NCI-H2029 (cell line): ENCODE data around the gene WBP4.
"Not testable (repeated sequence)": the region's sequence is repeated elsewhere in the genome, so short reads cannot be mapped to it uniquely, and the experiment has no call there.

ENCODE experiments used
- DNase-seq: peaks from one replicate; lab custom pipeline; 2025; lab: John Stamatoyannopoulos, UW

Gene WBP4

GRCh38 chr13:41085961-41086585 lies 24.8 kb downstream of the WBP4 start:
- DNase-seq, result no peak

- DNase-seq, result not testable (repeated sequence)
These were observed 34.4 kb downstream of the WBP4 start for GRCh38 chr13:41095681-41096080.

- no peak for DNase-seq
These were observed 37.5 kb downstream of the WBP4 start for GRCh38 chr13:41098761-41099160.

GRCh38 chr13:41099986-41100385 lies 38.7 kb downstream of the WBP4 start:
- no peak for DNase-seq

- DNase-seq, result no peak
These were observed 45.8 kb downstream of the WBP4 start for GRCh38 chr13:41107104-41107571.

GRCh38 chr13:41107584-41108014 lies 46.3 kb downstream of the WBP4 start:
- DNase-seq, result no peak

GRCh38 chr13:41111454-41111853 lies 50.1 kb downstream of the WBP4 start:
- DNase-seq, result no peak

- no peak for DNase-seq
These were observed 56.6 kb downstream of the WBP4 start for GRCh38 chr13:41117869-41118268.

GRCh38 chr13:41122838-41123237 lies 61.5 kb downstream of the WBP4 start:
- DNase-seq, result peak; percentile 66

GRCh38 chr13:41127701-41128100 lies 66.4 kb downstream of the WBP4 start:
- no peak for DNase-seq

GRCh38 chr13:41130356-41130755 lies 69.0 kb downstream of the WBP4 start:
- no peak for DNase-seq

GRCh38 chr13:41131189-41131588 lies 69.9 kb downstream of the WBP4 start:
- not testable (repeated sequence) for DNase-seq

- DNase-seq, result not testable (repeated sequence)
These were observed 70.6 kb downstream of the WBP4 start for GRCh38 chr13:41131660-41132511.

GRCh38 chr13:41132512-41133152 lies 71.3 kb downstream of the WBP4 start, which contains the start of gene KBTBD6:
Gene KBTBD6, minus strand, starts transcription at chr13:41132802. Its CDS starts 291 bp downstream, at chr13:41132511.
- DNase-seq, result peak; percentile 84
